Testis (tissue), 2 donors: ENCODE data around the gene GMNN.

Source experiments
- POLR2A ChIP-seq: fragments of 450-650 bp; IDR thresholded peaks from one replicate; pipeline ENCODE4 v1.6.1; 2017; ENCODE audit warnings: antibody characterized with exemption, mild to moderate bottlenecking, moderate library complexity
- TF ChIP-seq, protein P1 (sequence below), 3 experiments: fragments of 450-650 bp in 2 of 3; fragments of 200-600 bp in 1 of 3; sonication (generic) in 1 of 3; IDR thresholded peaks; one replicate each; pipeline ENCODE4 v1.5.1; 2016 to 2019; ENCODE audit warnings: antibody characterized with exemption in 3 of 3, mild to moderate bottlenecking in 2 of 3, moderate library complexity in 1 of 3

GRCh38 chr6:24809728-24810127 lies 35.0 kb downstream of the GMNN start:
- TF ChIP-seq, protein P1, sequence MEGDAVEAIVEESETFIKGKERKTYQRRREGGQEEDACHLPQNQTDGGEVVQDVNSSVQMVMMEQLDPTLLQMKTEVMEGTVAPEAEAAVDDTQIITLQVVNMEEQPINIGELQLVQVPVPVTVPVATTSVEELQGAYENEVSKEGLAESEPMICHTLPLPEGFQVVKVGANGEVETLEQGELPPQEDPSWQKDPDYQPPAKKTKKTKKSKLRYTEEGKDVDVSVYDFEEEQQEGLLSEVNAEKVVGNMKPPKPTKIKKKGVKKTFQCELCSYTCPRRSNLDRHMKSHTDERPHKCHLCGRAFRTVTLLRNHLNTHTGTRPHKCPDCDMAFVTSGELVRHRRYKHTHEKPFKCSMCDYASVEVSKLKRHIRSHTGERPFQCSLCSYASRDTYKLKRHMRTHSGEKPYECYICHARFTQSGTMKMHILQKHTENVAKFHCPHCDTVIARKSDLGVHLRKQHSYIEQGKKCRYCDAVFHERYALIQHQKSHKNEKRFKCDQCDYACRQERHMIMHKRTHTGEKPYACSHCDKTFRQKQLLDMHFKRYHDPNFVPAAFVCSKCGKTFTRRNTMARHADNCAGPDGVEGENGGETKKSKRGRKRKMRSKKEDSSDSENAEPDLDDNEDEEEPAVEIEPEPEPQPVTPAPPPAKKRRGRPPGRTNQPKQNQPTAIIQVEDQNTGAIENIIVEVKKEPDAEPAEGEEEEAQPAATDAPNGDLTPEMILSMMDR (IDR thresholded peaks at IDR 0.05): no peak
- TF ChIP-seq POLR2A: no peak
